Mesendoderm (in vitro differentiated cells): ENCODE results near the gene ITGA2B.
"Not testable (repeated sequence)": the region's sequence is repeated elsewhere in the genome, so short reads cannot be mapped to it uniquely, and the experiment has no call there.

Source experiments
- DNase-seq: peaks from one replicate; pipeline ENCODE4 v3.0.0; 2013
- H2AK5ac ChIP-seq: 2 replicates; pipeline ENCODE4 v1.6.1; 2013; ENCODE audit warnings: low read length, inconsistent platforms
- H2BK120ac ChIP-seq: 2 replicates; pipeline ENCODE4 v1.6.1; 2013; ENCODE audit warnings: low read depth, mild to moderate bottlenecking, low read length, moderate library complexity, mixed read lengths
- H2BK15ac ChIP-seq: replicated peaks from 2 replicates; pipeline ENCODE4 v1.6.1; 2013; ENCODE audit warnings: low read depth, mild to moderate bottlenecking, moderate library complexity
- H2BK5ac ChIP-seq: 2 replicates; pipeline ENCODE4 v1.6.1; 2013; ENCODE audit warnings: low read length, inconsistent platforms
- H3K18ac ChIP-seq: 2 replicates; pipeline ENCODE4 v1.6.1; 2013; ENCODE audit warnings: mild to moderate bottlenecking, low read length, mixed read lengths
- H3K23ac ChIP-seq: one replicate; pipeline ENCODE4 v1.6.1; 2013; ENCODE audit warnings: low read length
- H3K27ac ChIP-seq: 2 replicates; pipeline ENCODE4 v1.5.1; 2013; ENCODE audit warnings: low read depth, mild to moderate bottlenecking, inconsistent platforms, low read length, moderate library complexity
- H3K27me3 ChIP-seq: 2 replicates; pipeline ENCODE4 v1.6.1; 2013; ENCODE audit warnings: low read length, control low read depth, mild to moderate bottlenecking, inconsistent platforms; ENCODE audit not compliant: insufficient read depth, poor library complexity
- H3K36me3 ChIP-seq: 2 replicates; pipeline ENCODE4 v1.6.1; 2013; ENCODE audit warnings: low read length, inconsistent platforms; ENCODE audit not compliant: control insufficient read depth, insufficient read depth
- H3K4ac ChIP-seq: one replicate; pipeline ENCODE4 v1.6.1; 2013; ENCODE audit warnings: low read depth, mild to moderate bottlenecking, low read length, moderate library complexity
- H3K4me1 ChIP-seq: 2 replicates; pipeline ENCODE4 v1.6.1; 2013; ENCODE audit warnings: low read depth, low read length, inconsistent platforms; ENCODE audit not compliant: control insufficient read depth
- H3K4me2 ChIP-seq: 2 replicates; pipeline ENCODE4 v1.6.1; 2013; ENCODE audit warnings: low read length
- H3K4me3 ChIP-seq: 2 replicates; pipeline ENCODE4 v1.5.1; 2013; ENCODE audit warnings: mild to moderate bottlenecking, low read length
- H3K56ac ChIP-seq: one replicate; pipeline ENCODE4 v1.6.1; 2013; ENCODE audit warnings: low read length
- H3K79me1 ChIP-seq: 2 replicates; pipeline ENCODE4 v1.6.1; 2013; ENCODE audit warnings: low read length, inconsistent platforms
- H3K79me2 ChIP-seq: 2 replicates; pipeline ENCODE4 v1.6.1; 2013; ENCODE audit warnings: mild to moderate bottlenecking, low read length; ENCODE audit not compliant: control insufficient read depth, insufficient read depth
- H3K9ac ChIP-seq: 2 replicates; pipeline ENCODE4 v1.6.1; 2013; ENCODE audit warnings: low read length, inconsistent platforms
- H4K5ac ChIP-seq: one replicate; pipeline ENCODE4 v1.6.1; 2013; ENCODE audit warnings: low read length
- H4K8ac ChIP-seq: one replicate; pipeline ENCODE4 v1.6.1; 2013; ENCODE audit warnings: low read depth, mild to moderate bottlenecking, control low read depth, low read length, moderate library complexity
- WGBS: extraction: QIAGEN DNeasy Blood & Tissue Kit; methylation state at CpG from one replicate; pipeline ENCODE4 v1.1.7; 2013; ENCODE audit warnings: low lambda C conversion rate, missing lambda C conversion rate; ENCODE audit not compliant: insufficient coverage; ENCODE audit errors: extremely low coverage; 5-methylcytosine and 5-hydroxymethylcytosine counted together

The ITGA2B gene

DNA sequence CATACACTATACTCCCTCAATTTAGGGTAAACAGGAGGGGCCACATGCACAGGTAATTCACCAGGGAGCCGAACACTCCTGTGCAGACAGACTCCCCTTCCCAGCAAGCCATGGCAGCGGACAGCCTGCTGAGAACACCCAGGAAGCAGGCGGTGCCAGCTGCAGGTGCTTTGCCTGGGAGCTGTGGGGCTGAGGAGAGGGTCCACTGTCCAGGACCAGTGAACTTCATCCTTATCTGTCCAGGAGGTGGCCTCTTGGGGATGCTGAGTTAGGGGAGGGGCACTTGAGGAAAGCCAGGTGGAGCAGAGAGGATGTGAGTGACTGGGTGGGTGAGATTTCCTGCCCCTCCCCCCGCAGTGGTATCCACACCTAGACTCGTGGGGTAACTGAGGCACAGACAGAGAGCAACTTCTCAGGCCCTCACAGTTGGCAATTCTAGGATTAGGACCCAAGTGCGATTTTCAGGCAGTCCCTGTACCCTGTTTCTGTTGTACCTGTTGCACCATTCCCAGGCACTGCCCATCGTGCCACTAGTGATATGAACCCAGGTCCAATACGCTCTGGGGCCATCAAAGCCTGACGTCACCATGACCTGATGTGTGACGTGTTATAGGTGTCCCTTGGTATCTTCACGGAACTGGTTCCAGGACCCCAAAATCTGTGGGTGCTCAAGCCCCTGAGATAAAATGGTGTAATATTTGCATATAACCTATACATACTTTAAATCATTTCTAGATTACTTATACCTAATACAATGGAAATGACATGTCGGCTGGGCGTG lies 43.2 kb downstream of the ITGA2B start:
- WGBS = no CpG with 5 or more reads among the region's 13 CpGs
- H3K79me1 ChIP-seq = peaks cover 2% of the 10 kb centered on the region
- no peaks in the 10 kb centered on the region for H3K4me1 ChIP-seq
- H3K4me2 ChIP-seq = no peak overlapping the region
- H3K56ac ChIP-seq = no peak overlapping the region
- no peak overlapping the region for H3K9ac ChIP-seq
- no peak overlapping the region for H2BK120ac ChIP-seq
- no peak for DNase-seq
- no peak overlapping the region for H3K18ac ChIP-seq
- H3K79me2 ChIP-seq = no peaks in the 10 kb centered on the region
- no peak overlapping the region for H3K4ac ChIP-seq
- H3K27me3 ChIP-seq = no peaks in the 10 kb centered on the region
- H4K8ac ChIP-seq = no peak overlapping the region
- no peak overlapping the region for H3K4me3 ChIP-seq
- no peak overlapping the region for H3K23ac ChIP-seq
- no peak overlapping the region for H3K27ac ChIP-seq
- no peak overlapping the region for H4K5ac ChIP-seq
- H2BK5ac ChIP-seq = no peak overlapping the region
- H2AK5ac ChIP-seq = no peak overlapping the region
- no peak overlapping the region for H2BK15ac ChIP-seq
- H3K36me3 ChIP-seq = no peaks in the 10 kb centered on the region

DNA sequence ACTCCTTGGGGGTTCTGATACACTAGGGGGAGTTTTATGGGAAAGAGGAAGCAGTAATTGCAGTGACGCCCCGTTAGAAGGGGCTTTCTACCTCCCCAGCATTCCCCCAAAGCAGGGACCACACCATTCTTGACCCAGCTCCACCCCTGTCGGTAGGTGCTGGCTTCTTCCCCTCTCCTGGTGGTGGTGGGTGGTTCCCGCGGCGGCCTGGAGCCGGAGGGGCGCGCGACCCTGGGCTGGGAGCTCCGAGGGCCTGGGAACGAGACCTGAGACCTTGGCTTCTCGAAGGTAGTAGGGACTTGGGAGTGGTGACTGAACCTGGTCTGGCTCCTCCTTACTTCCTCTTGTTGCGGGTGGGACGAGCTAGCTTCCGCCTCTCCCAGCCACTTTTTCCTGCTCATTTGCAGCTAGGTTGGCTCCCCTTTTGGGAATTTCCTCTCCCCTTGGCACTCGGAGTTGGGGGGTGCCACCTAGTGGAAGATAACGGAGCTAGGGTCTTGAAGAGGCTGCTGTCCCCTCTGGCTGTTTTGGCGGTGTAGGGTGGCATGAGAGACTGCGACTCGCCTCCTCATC lies 43.9 kb downstream of the ITGA2B start:
- Histone ChIP-seq H3K4me3 (peak overlapping the region; percentile 74), H3K18ac (no peak overlapping the region), H3K36me3 (no peaks in the 10 kb centered on the region), H4K8ac (no peak overlapping the region), H2BK5ac (no peak overlapping the region), H3K4me1 (no peaks in the 10 kb centered on the region), H3K27ac (no peak overlapping the region), H2BK15ac (no peak overlapping the region), H3K4me2 (peak overlapping the region; percentile 98), H3K79me2 (no peaks in the 10 kb centered on the region), H3K4ac (no peak overlapping the region), H3K56ac (peak overlapping the region; percentile 92), H3K9ac (peak overlapping the region; percentile 83), H3K27me3 (no peaks in the 10 kb centered on the region), H3K79me1 (peaks cover 2% of the 10 kb centered on the region), H4K5ac (no peak overlapping the region), H2BK120ac (no peak overlapping the region), H2AK5ac (no peak overlapping the region), H3K23ac (peak overlapping the region; percentile 66)
- peak; percentile 89 for DNase-seq
- WGBS = no CpG with 5 or more reads among the region's 21 CpGs

- H3K36me3 ChIP-seq = no peaks in the 10 kb centered on the region
- H2BK5ac ChIP-seq = no peak within 1 kb of the TSS
- peak within 1 kb of the TSS; percentile 66 for H3K23ac ChIP-seq
- H3K4me2 ChIP-seq = peak within 1 kb of the TSS; percentile 98
- H4K5ac ChIP-seq = no peak within 1 kb of the TSS
- H3K4me3 ChIP-seq = peak within 1 kb of the TSS; percentile 74
- no peaks in the 10 kb centered on the region for H3K79me2 ChIP-seq
- no peak within 1 kb of the TSS for H2BK15ac ChIP-seq
- H3K56ac ChIP-seq = peak within 1 kb of the TSS; percentile 92
- H3K18ac ChIP-seq = no peak within 1 kb of the TSS
- peak within 1 kb of the TSS; percentile 83 for H3K9ac ChIP-seq
- WGBS = no CpG with 5 or more reads among the region's 26 CpGs
- peaks cover 2% of the 10 kb centered on the region for H3K79me1 ChIP-seq
- H2AK5ac ChIP-seq = no peak within 1 kb of the TSS
- H4K8ac ChIP-seq = no peak within 1 kb of the TSS
- H3K4me1 ChIP-seq = no peaks in the 10 kb centered on the region
- H3K27me3 ChIP-seq = no peaks in the 10 kb centered on the region
- H2BK120ac ChIP-seq = no peak within 1 kb of the TSS
- no peak within 1 kb of the TSS for H3K4ac ChIP-seq
- no peak within 1 kb of the TSS for H3K27ac ChIP-seq
- DNase-seq = peak; percentile 100
Observed at GRCh38 chr17:44344939-44345453, 44.5 kb downstream of the ITGA2B start, which contains the start of gene GRN. Gene GRN, plus strand, starts transcription at chr17:44345302. Its CDS starts 3,863 bp downstream, at chr17:44349165.

- H2BK5ac ChIP-seq = no peak overlapping the region
- H3K56ac ChIP-seq = no peak overlapping the region
- H3K4me2 ChIP-seq = no peak overlapping the region
- H2AK5ac ChIP-seq = no peak overlapping the region
- no peak overlapping the region for H2BK15ac ChIP-seq
- no peak overlapping the region for H3K4me3 ChIP-seq
- DNase-seq = no peak
- no peak overlapping the region for H3K23ac ChIP-seq
- no peak overlapping the region for H3K27ac ChIP-seq
- peaks cover 2% of the 10 kb centered on the region for H3K79me1 ChIP-seq
- H3K27me3 ChIP-seq = no peaks in the 10 kb centered on the region
- no peak overlapping the region for H4K5ac ChIP-seq
- no CpG with 5 or more reads among the region's 11 CpGs for WGBS
- H4K8ac ChIP-seq = no peak overlapping the region
- no peak overlapping the region for H3K18ac ChIP-seq
- no peaks in the 10 kb centered on the region for H3K79me2 ChIP-seq
- H3K4ac ChIP-seq = no peak overlapping the region
- H2BK120ac ChIP-seq = no peak overlapping the region
- H3K36me3 ChIP-seq = no peaks in the 10 kb centered on the region
- H3K4me1 ChIP-seq = no peaks in the 10 kb centered on the region
- no peak overlapping the region for H3K9ac ChIP-seq
Observed at GRCh38 chr17:44343510-44344209, 45.8 kb downstream of the ITGA2B start.

GRCh38 chr17:44340553-44340952 lies 48.9 kb downstream of the ITGA2B start:
- not testable (repeated sequence) for H3K79me1 ChIP-seq, H3K4me2 ChIP-seq, H3K27me3 ChIP-seq, H3K56ac ChIP-seq, H3K79me2 ChIP-seq, H3K36me3 ChIP-seq, H4K8ac ChIP-seq, H2AK5ac ChIP-seq, H3K27ac ChIP-seq, H4K5ac ChIP-seq, DNase-seq, H3K4ac ChIP-seq, H3K4me3 ChIP-seq, H2BK120ac ChIP-seq, H2BK5ac ChIP-seq, H3K9ac ChIP-seq, H3K23ac ChIP-seq, H3K4me1 ChIP-seq, H2BK15ac ChIP-seq, H3K18ac ChIP-seq
- WGBS = no CpG with 5 or more reads among the region's 5 CpGs
